Measurements from ENCODE around the gene LCE3C.
A peak's percentile ranks its signal among the peaks of the same experiment; 100 is the strongest.
"Not testable (repeated sequence)": the region's sequence is repeated elsewhere in the genome, so short reads cannot be mapped to it uniquely, and the experiment has no call there.

The LCE3C gene

GRCh38 chr1:152599934-152600333 is at the start of gene LCE3C:
TSS of gene LCE3C (plus strand) at chr1:152600234. CDS start at chr1:152600732, 498 bp downstream.
- no peak for DNase-seq

DNA sequence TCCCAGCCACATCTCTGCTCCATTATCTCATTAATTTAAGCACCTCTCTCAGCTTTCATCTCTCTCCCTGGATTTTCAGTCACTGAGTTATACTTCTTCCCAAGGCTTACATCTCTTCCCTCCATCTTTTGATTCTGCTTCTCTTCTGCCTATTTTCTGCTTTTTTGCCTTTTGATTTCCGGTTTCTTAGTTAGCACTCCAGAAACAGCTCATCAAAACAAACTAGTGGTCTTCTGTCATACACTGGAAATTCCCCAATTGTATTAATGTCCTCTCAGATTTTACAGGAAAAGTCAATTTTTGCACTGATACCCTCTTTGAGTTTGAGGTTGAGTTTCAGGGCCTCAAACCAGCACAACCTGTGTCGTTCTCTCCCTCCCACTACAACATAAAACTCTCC is 34.9 kb upstream of the LCE3C start:
- no peak for DNase-seq

- no peak for DNase-seq
Observed at GRCh38 chr1:152565535-152566215, 34.4 kb upstream of the LCE3C start.

DNA sequence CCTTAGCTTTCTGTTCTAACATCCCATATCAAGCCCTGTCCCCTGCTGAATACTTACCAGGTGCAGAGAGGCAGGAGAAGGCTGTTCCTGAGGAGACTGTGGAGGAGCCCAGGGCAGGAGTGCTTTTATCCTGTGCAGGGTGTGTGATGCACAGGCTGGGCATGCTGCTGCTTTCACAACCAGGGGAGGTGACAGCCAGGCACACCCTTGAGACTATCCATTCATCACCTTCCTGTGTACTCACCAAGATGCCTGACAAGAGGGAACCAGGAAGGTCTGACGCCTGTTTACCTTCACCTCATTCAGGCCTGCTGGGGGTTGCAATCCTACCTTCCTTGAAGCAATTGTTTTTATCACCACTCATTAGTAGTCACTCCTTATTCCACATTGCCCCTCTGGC is 33.4 kb upstream of the LCE3C start, which contains the start of gene LCE3E:
TSS of gene LCE3E (minus strand) at position 100 of the 400 bp plus-strand sequence. CDS start 572 bp downstream, outside the sequence.
- DNase-seq: no peak

DNA sequence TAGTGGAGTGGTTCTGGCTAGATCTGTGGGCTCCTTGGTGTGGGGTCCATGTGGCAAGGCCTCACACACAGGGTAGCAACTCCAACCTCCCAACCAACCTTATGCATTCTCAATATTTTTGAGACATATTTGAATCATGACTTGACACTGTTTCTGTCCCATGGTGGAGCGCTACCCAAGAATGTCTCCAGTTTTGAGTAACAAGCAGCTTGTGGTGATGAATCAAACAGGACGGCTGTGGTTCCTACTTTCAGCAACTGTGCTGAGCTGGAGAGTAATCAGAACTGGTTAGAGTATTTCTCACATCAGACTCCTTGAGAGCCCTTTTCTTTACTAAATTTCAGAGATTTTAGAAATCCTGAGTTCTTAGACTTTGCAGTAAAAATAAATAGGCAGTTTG is 22.9 kb upstream of the LCE3C start:
- DNase-seq: no peak

DNA sequence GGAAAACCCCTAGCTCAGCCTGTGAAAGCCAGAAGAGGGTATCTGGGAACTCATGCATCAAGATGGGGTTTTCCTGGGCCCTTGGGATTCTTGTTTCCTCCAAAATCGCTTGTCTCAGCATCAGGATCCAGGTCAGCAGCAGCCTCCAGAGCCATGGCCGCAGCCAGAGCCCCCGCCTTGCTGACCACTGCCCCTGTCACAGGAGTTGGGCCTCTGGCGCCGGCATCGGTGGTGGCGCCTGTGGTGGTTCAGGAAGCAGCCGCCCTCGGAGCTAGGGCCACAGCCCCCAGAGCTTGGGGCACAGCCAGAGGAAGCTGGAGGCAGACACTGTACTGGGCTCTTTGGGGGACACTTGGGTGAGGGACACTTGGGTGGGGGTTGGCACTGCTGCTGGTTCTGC is 20.5 kb upstream of the LCE3C start:
- not testable (repeated sequence) for DNase-seq

DNA sequence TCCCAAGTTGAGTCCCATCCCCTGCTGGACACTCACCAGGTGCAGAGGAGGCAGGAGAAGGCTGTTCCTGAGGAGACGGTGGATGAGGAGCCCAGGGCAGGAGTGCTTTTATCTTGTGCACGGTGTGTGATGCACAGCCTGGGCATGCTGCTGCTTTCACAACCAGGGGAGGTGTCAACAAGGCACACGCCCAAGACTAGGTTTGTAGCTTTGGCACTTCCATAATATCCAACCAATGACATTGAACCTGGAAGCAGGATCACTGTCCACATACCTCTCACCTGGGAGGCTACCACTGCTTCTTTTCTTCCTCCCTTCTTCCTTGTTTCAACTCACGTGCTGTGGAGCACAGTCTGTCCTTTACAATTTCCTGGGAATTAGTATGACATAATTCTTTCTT is 19.6 kb upstream of the LCE3C start, which contains the start of gene LCE3D:
TSS of gene LCE3D (minus strand) at position 84 of the 400 bp plus-strand sequence. CDS start 580 bp downstream, outside the sequence.
- no peak for DNase-seq

- no peak for DNase-seq
Observed at GRCh38 chr1:152582647-152583046, 17.4 kb upstream of the LCE3C start.

GRCh38 chr1:152585586-152585985 is 14.4 kb upstream of the LCE3C start:
- no peak for DNase-seq

DNA sequence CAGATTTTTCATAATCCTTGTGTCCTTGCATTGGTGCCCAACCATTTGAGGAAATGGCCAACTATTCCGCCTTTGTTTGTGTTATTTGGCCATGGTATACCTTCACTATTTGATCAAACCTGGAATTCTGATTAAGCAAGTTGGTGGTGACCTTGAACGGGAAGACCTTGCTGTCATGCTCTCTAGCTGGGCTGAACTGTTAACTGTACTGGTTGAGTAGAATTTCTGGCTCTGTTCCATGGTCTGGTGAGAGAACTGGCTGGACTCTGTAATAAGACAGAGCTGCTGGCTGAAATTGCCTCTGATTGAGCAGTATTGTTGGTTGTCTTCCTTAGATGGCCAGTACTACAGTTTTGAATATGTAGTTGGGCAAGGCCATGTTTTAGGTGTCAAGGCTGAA is 3.0 kb upstream of the LCE3C start:
- DNase-seq: no peak

GRCh38 chr1:152613511-152613910 is 13.5 kb downstream of the LCE3C start, which contains the start of gene LCE3B:
TSS of gene LCE3B (plus strand) at chr1:152613811. CDS start at chr1:152613811, 0 bp downstream.
- DNase-seq: no peak

GRCh38 chr1:152621993-152622392 is 22.0 kb downstream of the LCE3C start:
- DNase-seq: no peak

- no peak for DNase-seq
Observed at GRCh38 chr1:152622803-152623202, 22.8 kb downstream of the LCE3C start, which contains the start of gene LCE3A. TSS of gene LCE3A (minus strand) at chr1:152623103. CDS start at chr1:152623103, 0 bp downstream.

- peak in 1 of 2 experiments; percentile 30 for DNase-seq
Observed at GRCh38 chr1:152623203-152623844, 23.3 kb downstream of the LCE3C start.

DNA sequence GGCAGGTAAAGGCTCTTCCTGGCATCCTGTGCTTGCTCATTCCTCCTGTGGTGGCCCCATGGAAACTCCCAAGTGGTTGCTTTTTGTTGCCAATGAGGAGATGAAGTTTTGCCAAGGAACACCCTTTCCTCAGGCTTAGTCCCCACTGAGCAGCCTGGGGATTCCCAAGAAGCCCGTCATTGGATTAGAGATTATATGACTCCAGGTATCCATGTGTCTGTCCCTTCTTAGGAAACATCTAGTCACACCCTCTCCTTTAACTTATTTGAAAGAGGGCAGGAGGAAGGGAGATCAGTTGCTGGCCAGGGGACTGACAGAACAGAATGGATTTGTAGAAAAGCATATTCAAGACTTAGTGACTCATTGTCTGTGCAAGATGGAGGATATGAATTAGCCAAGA is 26.7 kb downstream of the LCE3C start:
- DNase-seq: no peak

DNA sequence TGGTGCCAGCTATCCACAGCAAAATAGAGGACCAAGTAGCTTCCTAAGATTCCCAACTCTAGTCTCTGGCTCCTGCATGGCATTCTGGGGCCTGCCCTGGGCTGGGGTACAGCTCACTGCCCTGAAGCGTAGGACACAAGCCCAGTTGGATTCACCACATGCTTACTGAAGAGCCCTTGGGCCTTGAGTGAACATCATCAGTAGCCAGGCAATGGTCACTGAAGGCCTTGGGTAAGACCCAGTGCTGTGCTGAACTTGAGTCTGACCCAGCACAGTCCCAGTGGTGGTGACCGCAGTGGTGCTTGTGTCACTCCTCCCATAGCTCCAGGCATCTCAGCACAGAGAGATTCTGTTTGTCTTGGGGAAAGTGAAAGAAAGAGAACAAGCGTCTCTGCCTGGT is 30.6 kb downstream of the LCE3C start:
- no peak for DNase-seq

GRCh38 chr1:152640351-152640750 is 40.3 kb downstream of the LCE3C start:
- no peak for DNase-seq

GRCh38 chr1:152643945-152644344 is 43.9 kb downstream of the LCE3C start:
- DNase-seq: no peak

- DNase-seq: no peak
Observed at GRCh38 chr1:152645146-152645545, 45.1 kb downstream of the LCE3C start.

DNA sequence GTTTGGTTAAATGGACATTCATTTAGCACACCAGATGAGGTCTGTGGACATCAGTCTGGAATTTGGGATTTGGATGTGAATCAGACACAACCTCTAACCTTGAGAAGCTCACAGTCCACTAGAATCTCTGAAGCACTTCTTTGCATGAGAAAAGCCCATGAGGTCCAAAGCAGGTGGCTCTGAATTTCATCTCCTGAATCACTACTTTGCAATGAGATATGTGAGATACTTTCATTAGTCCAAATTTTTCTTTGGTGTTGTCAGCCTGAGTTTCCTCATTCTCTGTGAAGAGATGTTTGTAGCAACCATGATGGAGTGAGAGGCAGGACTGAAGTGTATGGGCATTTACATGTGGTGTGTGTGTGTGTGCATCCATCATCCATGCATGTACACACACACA is 46.6 kb downstream of the LCE3C start:
- DNase-seq: no peak
